ENCODE data around the gene CTNNA3.

Gene CTNNA3

GRCh38 chr10:67098461-67098860 lies 597.5 kb downstream of the CTNNA3 start:
- Histone ChIP-seq H3K9me2 (replicated peaks; ENCODE audit: insufficient read depth, low read length) (no peaks in the 10 kb centered on the region), H3K4me3 (ENCODE audit: insufficient read depth, low read length, poor library complexity, severe bottlenecking) (no peak overlapping the region)

GRCh38 chr10:67095531-67095930 lies 600.5 kb downstream of the CTNNA3 start:
- Histone ChIP-seq H3K27ac (ENCODE audit: low read depth, low read length) (no peak overlapping the region), H4K20me1 (ENCODE audit: low read depth, low read length) (no peaks in the 10 kb centered on the region), H3K4me3 (ENCODE audit: insufficient read depth, low read length, poor library complexity, severe bottlenecking) (no peak overlapping the region), H3K36me3 (ENCODE audit: low read length) (no peaks in the 10 kb centered on the region), H3K9me2 (replicated peaks; ENCODE audit: insufficient read depth, low read length) (no peaks in the 10 kb centered on the region), H3K4me2 (ENCODE audit: low read depth, low read length, poor library complexity, severe bottlenecking) (no peak overlapping the region), H3K9me3 (ENCODE audit: insufficient read depth, low read length) (no peaks in the 10 kb centered on the region), H3F3A (ENCODE audit: insufficient read depth) (no peaks in the 10 kb centered on the region), H3K27me3 (ENCODE audit: low read length) (no peaks in the 10 kb centered on the region), H3K79me2 (ENCODE audit: insufficient read depth, low read length) (no peaks in the 10 kb centered on the region), H3K9ac (ENCODE audit: low read length) (no peak overlapping the region), H2AFZ (ENCODE audit: low read depth, low read length, severe bottlenecking) (no peak overlapping the region)
- no peak for TF ChIP-seq EZH2phosphoT487 (conservative IDR thresholded peaks at IDR 0.05; ENCODE audit: low read length)
- TF ChIP-seq CTCF (IDR thresholded peaks at IDR 0.05; ENCODE audit: insufficient read depth, low read length, poor library complexity, severe bottlenecking), result no peak

More at GRCh38 chr10:67098461-67098860, 597.5 kb downstream of the CTNNA3 start:
- no peak overlapping the region for H3K4me2 ChIP-seq (ENCODE audit: low read depth, low read length, poor library complexity, severe bottlenecking)
- H3K9me3 ChIP-seq (ENCODE audit: insufficient read depth, low read length), result no peaks in the 10 kb centered on the region
- TF ChIP-seq CTCF (IDR thresholded peaks at IDR 0.05; ENCODE audit: insufficient read depth, low read length, poor library complexity, severe bottlenecking) (no peak), EZH2phosphoT487 (conservative IDR thresholded peaks at IDR 0.05; ENCODE audit: low read length) (no peak)
- H4K20me1 ChIP-seq (ENCODE audit: low read depth, low read length), result no peaks in the 10 kb centered on the region
- H3F3A ChIP-seq (ENCODE audit: insufficient read depth), result no peaks in the 10 kb centered on the region
- no peaks in the 10 kb centered on the region for H3K36me3 ChIP-seq (ENCODE audit: low read length)
- H3K27me3 ChIP-seq (ENCODE audit: low read length), result no peaks in the 10 kb centered on the region
- no peak overlapping the region for H3K9ac ChIP-seq (ENCODE audit: low read length)
- no peak overlapping the region for H2AFZ ChIP-seq (ENCODE audit: low read depth, low read length, severe bottlenecking)
- H3K79me2 ChIP-seq (ENCODE audit: insufficient read depth, low read length), result no peaks in the 10 kb centered on the region
- H3K27ac ChIP-seq (ENCODE audit: low read depth, low read length), result no peak overlapping the region

- Histone ChIP-seq H3K79me2 (ENCODE audit: insufficient read depth, low read length) (no peaks in the 10 kb centered on the region), H3K9ac (ENCODE audit: low read length) (no peak overlapping the region)
- TF ChIP-seq EZH2phosphoT487 (conservative IDR thresholded peaks at IDR 0.05; ENCODE audit: low read length), result no peak
These were observed 608.0 kb downstream of the CTNNA3 start for GRCh38 chr10:67088036-67088435.

GRCh38 chr10:67087135-67087425 lies 608.9 kb downstream of the CTNNA3 start:
- no peaks in the 10 kb centered on the region for H3K79me2 ChIP-seq (ENCODE audit: insufficient read depth, low read length)
- H2AFZ ChIP-seq (ENCODE audit: low read depth, low read length, severe bottlenecking), result no peak overlapping the region
- no peak overlapping the region for H3K9ac ChIP-seq (ENCODE audit: low read length)
- TF ChIP-seq EZH2phosphoT487 (conservative IDR thresholded peaks at IDR 0.05; ENCODE audit: low read length) (no peak), CTCF (IDR thresholded peaks at IDR 0.05; ENCODE audit: insufficient read depth, low read length, poor library complexity, severe bottlenecking) (no peak)
- no peaks in the 10 kb centered on the region for H3K9me2 ChIP-seq (replicated peaks; ENCODE audit: insufficient read depth, low read length)
- no peaks in the 10 kb centered on the region for H4K20me1 ChIP-seq (ENCODE audit: low read depth, low read length)
- H3K9me3 ChIP-seq (ENCODE audit: insufficient read depth, low read length), result no peaks in the 10 kb centered on the region
- no peaks in the 10 kb centered on the region for H3K27me3 ChIP-seq (ENCODE audit: low read length)
- no peaks in the 10 kb centered on the region for H3K36me3 ChIP-seq (ENCODE audit: low read length)
- H3K27ac ChIP-seq (ENCODE audit: low read depth, low read length), result no peak overlapping the region
- no peak overlapping the region for H3K4me2 ChIP-seq (ENCODE audit: low read depth, low read length, poor library complexity, severe bottlenecking)
- no peak overlapping the region for H3K4me3 ChIP-seq (ENCODE audit: insufficient read depth, low read length, poor library complexity, severe bottlenecking)
- H3F3A ChIP-seq (ENCODE audit: insufficient read depth), result no peaks in the 10 kb centered on the region

More at GRCh38 chr10:67088036-67088435, 608.0 kb downstream of the CTNNA3 start:
- Histone ChIP-seq H3F3A (ENCODE audit: insufficient read depth) (no peaks in the 10 kb centered on the region), H2AFZ (ENCODE audit: low read depth, low read length, severe bottlenecking) (no peak overlapping the region), H3K27ac (ENCODE audit: low read depth, low read length) (no peak overlapping the region), H3K4me2 (ENCODE audit: low read depth, low read length, poor library complexity, severe bottlenecking) (no peak overlapping the region), H4K20me1 (ENCODE audit: low read depth, low read length) (no peaks in the 10 kb centered on the region), H3K27me3 (ENCODE audit: low read length) (no peaks in the 10 kb centered on the region), H3K4me3 (ENCODE audit: insufficient read depth, low read length, poor library complexity, severe bottlenecking) (no peak overlapping the region), H3K9me2 (replicated peaks; ENCODE audit: insufficient read depth, low read length) (no peaks in the 10 kb centered on the region), H3K36me3 (ENCODE audit: low read length) (no peaks in the 10 kb centered on the region), H3K9me3 (ENCODE audit: insufficient read depth, low read length) (no peaks in the 10 kb centered on the region)
